Measurements from ENCODE around the gene ABCB8.

ABCB8 gene

GRCh38 chr7:150988230-150989226 is 39.7 kb upstream of the ABCB8 start:
- H3K36me3 ChIP-seq (ENCODE audit: control insufficient read depth, insufficient read depth, low read length) = no peaks in the 10 kb centered on the region
- H3K4me2 ChIP-seq (ENCODE audit: low read length) = no peak overlapping the region
- no peaks in the 10 kb centered on the region for H3K27me3 ChIP-seq (ENCODE audit: control insufficient read depth, insufficient read depth, low read length)
- peak; percentile 94 for TF ChIP-seq CTCF (IDR thresholded peaks at IDR 0.05)
- no peaks in the 10 kb centered on the region for H3K79me2 ChIP-seq
- H3K4me1 ChIP-seq = peaks cover 5% of the 10 kb centered on the region
- no peak overlapping the region for H3K4me3 ChIP-seq (ENCODE audit: low read depth, low read length)
- no peaks in the 10 kb centered on the region for H3K9me3 ChIP-seq (ENCODE audit: control insufficient read depth, low read length)
- no peak overlapping the region for H2AFZ ChIP-seq
- H3K9ac ChIP-seq = no peak overlapping the region
- H3K27ac ChIP-seq = peak overlapping the region; percentile 67

GRCh38 chr7:150989456-150989855 is 38.8 kb upstream of the ABCB8 start:
- no peaks in the 10 kb centered on the region for H3K9me3 ChIP-seq (ENCODE audit: control insufficient read depth, low read length)
- no peak overlapping the region for H2AFZ ChIP-seq
- no peak overlapping the region for H3K9ac ChIP-seq
- H3K4me2 ChIP-seq (ENCODE audit: low read length) = no peak overlapping the region
- TF ChIP-seq CTCF (IDR thresholded peaks at IDR 0.05) = no peak
- H3K36me3 ChIP-seq (ENCODE audit: control insufficient read depth, insufficient read depth, low read length) = no peaks in the 10 kb centered on the region
- peak overlapping the region; percentile 67 for H3K27ac ChIP-seq
- H3K4me3 ChIP-seq (ENCODE audit: low read depth, low read length) = no peak overlapping the region
- no peaks in the 10 kb centered on the region for H3K79me2 ChIP-seq
- peaks cover 5% of the 10 kb centered on the region for H3K4me1 ChIP-seq
- no peaks in the 10 kb centered on the region for H3K27me3 ChIP-seq (ENCODE audit: control insufficient read depth, insufficient read depth, low read length)

GRCh38 chr7:150990416-150991186 is 37.6 kb upstream of the ABCB8 start, which contains the start of gene NOS3:
Gene NOS3 (plus strand): TSS chr7:150991017. CDS start chr7:150993804, 2,787 bp downstream.
- Histone ChIP-seq H3K27ac (peak within 1 kb of the TSS; percentile 67), H3K9me3 (ENCODE audit: control insufficient read depth, low read length) (no peaks in the 10 kb centered on the region), H3K4me2 (ENCODE audit: low read length) (no peak within 1 kb of the TSS), H3K4me1 (peaks cover 2% of the 10 kb centered on the region), H3K36me3 (ENCODE audit: control insufficient read depth, insufficient read depth, low read length) (no peaks in the 10 kb centered on the region), H3K79me2 (no peaks in the 10 kb centered on the region), H3K27me3 (ENCODE audit: control insufficient read depth, insufficient read depth, low read length) (no peaks in the 10 kb centered on the region), H3K4me3 (ENCODE audit: low read depth, low read length) (no peak within 1 kb of the TSS), H2AFZ (no peak within 1 kb of the TSS), H3K9ac (no peak within 1 kb of the TSS)
- no peak for TF ChIP-seq CTCF (IDR thresholded peaks at IDR 0.05)

GRCh38 chr7:150992051-150992640 is 36.1 kb upstream of the ABCB8 start:
- Histone ChIP-seq H3K27me3 (ENCODE audit: control insufficient read depth, insufficient read depth, low read length) (no peaks in the 10 kb centered on the region), H2AFZ (no peak overlapping the region), H3K27ac (no peak overlapping the region), H3K4me1 (no peaks in the 10 kb centered on the region), H3K4me2 (ENCODE audit: low read length) (no peak overlapping the region), H3K79me2 (no peaks in the 10 kb centered on the region), H3K9ac (no peak overlapping the region), H3K4me3 (ENCODE audit: low read depth, low read length) (no peak overlapping the region), H3K36me3 (ENCODE audit: control insufficient read depth, insufficient read depth, low read length) (no peaks in the 10 kb centered on the region), H3K9me3 (ENCODE audit: control insufficient read depth, low read length) (no peaks in the 10 kb centered on the region)
- TF ChIP-seq CTCF (IDR thresholded peaks at IDR 0.05) = no peak
